HG02973 (cell line): ENCODE data around the gene PARP16.

Experiments used
- ATAC-seq: cut with Tn5 transposase; IDR thresholded peaks from one replicate; pipeline ENCODE4 v1.9.1; 2021; ENCODE audit warnings: moderate library complexity; ENCODE audit not compliant: unreplicated experiment

Gene PARP16

GRCh38 chr15:65208647-65209046 is 78.0 kb downstream of the PARP16 start:
- no peak for ATAC-seq
